HepG2 (cell line): ENCODE results near the gene RAB3D. TPM values are rescaled to one million over a fixed set of nuclear protein-coding genes. Genes with fewer than 3 reads are reported as not detected.

ENCODE experiments used
- ARNTL ChIP-seq: sonication (generic); formaldehyde crosslinking; IDR thresholded peaks from 2 replicates; pipeline ENCODE4 v1.4.0; 2020; ENCODE audit warnings: mild to moderate bottlenecking, missing genetic modification reagents
- BCL3 ChIP-seq: sonication (generic); formaldehyde crosslinking; IDR thresholded peaks from 2 replicates; pipeline ENCODE4 v1.5.1; 2020; ENCODE audit warnings: mild to moderate bottlenecking, missing genetic modification reagents, moderate library complexity
- DDIT3 ChIP-seq: sonication (generic); formaldehyde crosslinking; IDR thresholded peaks from 2 replicates; pipeline ENCODE4 v1.4.0; 2020; ENCODE audit warnings: mild to moderate bottlenecking, missing genetic modification reagents
- HNRNPK ChIP-seq: fragments of 200-400 bp; formaldehyde crosslinking; IDR thresholded peaks from 2 replicates; pipeline ENCODE4 v1.6.1; 2018; ENCODE audit warnings: low read length, low read depth, moderate library complexity, mild to moderate bottlenecking; ENCODE audit not compliant: poor library complexity, severe bottlenecking
- HNRNPUL1 ChIP-seq: fragments of 200-400 bp; formaldehyde crosslinking; IDR thresholded peaks from 2 replicates; pipeline ENCODE4 v1.6.1; 2017; ENCODE audit warnings: low read depth, mild to moderate bottlenecking, low read length, moderate library complexity
- IKZF4 ChIP-seq: sonication (generic); formaldehyde crosslinking; IDR thresholded peaks from 2 replicates; pipeline ENCODE4 v1.5.1; 2020; ENCODE audit warnings: borderline replicate concordance, mild to moderate bottlenecking, low read depth, missing genetic modification reagents; ENCODE audit errors: not compliant biosample characterization
- KLF11 ChIP-seq: IDR thresholded peaks from 2 replicates; pipeline ENCODE4 v1.6.1; 2016; ENCODE audit warnings: missing compliant biosample characterization
- KLF16 ChIP-seq, 2 experiments: sonication (generic) in 1 of 2; formaldehyde crosslinking in 1 of 2; IDR thresholded peaks; 2 replicates each; pipeline versions ENCODE4 v1.6.1 to v1.8.0; 2016 to 2023; ENCODE audit warnings: missing genetic modification reagents in 2 of 2, missing compliant biosample characterization in 1 of 2
- MXD4 ChIP-seq: IDR thresholded peaks from 2 replicates; pipeline ENCODE4 v1.6.1; 2016; ENCODE audit warnings: mild to moderate bottlenecking, missing biosample characterization, missing genetic modification reagents
- NFATC3 ChIP-seq: sonication (generic); formaldehyde crosslinking; IDR thresholded peaks from 2 replicates; pipeline ENCODE4 v1.5.1; 2020; ENCODE audit warnings: mild to moderate bottlenecking, missing genetic modification reagents
- SOX5 ChIP-seq: IDR thresholded peaks from 2 replicates; pipeline ENCODE4 v1.6.1; 2016; ENCODE audit warnings: borderline replicate concordance
- TEF ChIP-seq: sonication (generic); formaldehyde crosslinking; IDR thresholded peaks from 2 replicates; pipeline ENCODE4 v1.5.0; 2020; ENCODE audit warnings: missing genetic modification reagents
- YY1 ChIP-seq: IDR thresholded peaks from 2 replicates; pipeline ENCODE4 v1.6.1; 2011; ENCODE audit warnings: low read length, low read depth, moderate library complexity, mild to moderate bottlenecking; ENCODE audit not compliant: insufficient read depth, insufficient replicate concordance
- ZBTB4 ChIP-seq: sonication (generic); formaldehyde crosslinking; IDR thresholded peaks from 2 replicates; pipeline ENCODE4 v1.4.0; 2020; ENCODE audit warnings: missing genetic modification reagents, mild to moderate bottlenecking, borderline replicate concordance
- ZFY ChIP-seq: sonication (generic); formaldehyde crosslinking; IDR thresholded peaks from 2 replicates; pipeline ENCODE4 v1.4.0; 2020; ENCODE audit warnings: missing genetic modification reagents
- ZNF124 ChIP-seq: sonication (generic); formaldehyde crosslinking; IDR thresholded peaks from 2 replicates; pipeline ENCODE4 v1.4.0; 2020; ENCODE audit warnings: missing genetic modification reagents
- ZNF225 ChIP-seq: sonication (generic); formaldehyde crosslinking; IDR thresholded peaks from 2 replicates; pipeline ENCODE4 v1.4.0; 2020; ENCODE audit warnings: mild to moderate bottlenecking, missing genetic modification reagents
- ZNF230 ChIP-seq: sonication (generic); formaldehyde crosslinking; IDR thresholded peaks from 2 replicates; pipeline ENCODE4 v1.4.0; 2020; ENCODE audit warnings: mild to moderate bottlenecking, missing genetic modification reagents
- ZNF362 ChIP-seq: sonication (generic); formaldehyde crosslinking; IDR thresholded peaks from 2 replicates; pipeline ENCODE4 v1.4.0; 2020; ENCODE audit warnings: missing genetic modification reagents, mild to moderate bottlenecking, borderline replicate concordance
- ZNF530 ChIP-seq: sonication (generic); formaldehyde crosslinking; IDR thresholded peaks from 2 replicates; pipeline ENCODE4 v1.5.0; 2020; ENCODE audit warnings: low read depth, mild to moderate bottlenecking, missing genetic modification reagents
- ZNF816 ChIP-seq: sonication (generic); formaldehyde crosslinking; IDR thresholded peaks from 2 replicates; pipeline ENCODE4 v1.8.0; 2022; ENCODE audit warnings: missing genetic modification reagents, mild to moderate bottlenecking, borderline replicate concordance
- ZSCAN21 ChIP-seq: sonication (generic); formaldehyde crosslinking; IDR thresholded peaks from 2 replicates; pipeline ENCODE4 v1.8.0; 2022; ENCODE audit warnings: mild to moderate bottlenecking, missing genetic modification reagents, moderate library complexity, borderline replicate concordance
- ZSCAN31 ChIP-seq: sonication (generic); formaldehyde crosslinking; IDR thresholded peaks from 2 replicates; pipeline ENCODE4 v1.5.0; 2020; ENCODE audit warnings: low read depth, mild to moderate bottlenecking, missing genetic modification reagents
- polyA plus RNA-seq, 8 experiments: library from polyadenylated mRNA; depleted of rRNA in 3 of 8; stranded (reverse) in 7 of 8; unstranded in 1 of 8; fragments of >200 nt; fragmentation: Illumina TruSeq in 4 of 8; extraction: Trizol in 4 of 8; gene quantifications; 2 replicates each; pipeline versions ENCODE4 v1.2.1 to v1.2.3, GENCODE V29; 2011 to 2016; ENCODE audit warnings: low read depth in 4 of 8, missing spikeins in 1 of 8, mixed read lengths in 1 of 8; ENCODE audit not compliant: insufficient read depth in 1 of 8
- total RNA-seq, 5 experiments: library from RNA; depleted of rRNA; stranded (reverse); fragments of >200 nt; fragmentation: Illumina TruSeq; extraction: Trizol; gene quantifications; 2 replicates each; pipeline ENCODE4 v1.2.3, GENCODE V29; 2016; ENCODE audit warnings: low read depth in 1 of 5

RAB3D gene
- total and polyA plus RNA-seq, 2 of the 13 experiments (the other 11 are each of a cell fraction or from before 2014, with no cell fraction given), result 2.0 to 16.1 TPM

- no peak for TF ChIP-seq ZNF230 (CRISPR knock-in tag)
- no peak for TF ChIP-seq TEF (CRISPR knock-in tag)
- no peak for TF ChIP-seq ZNF225
- no peak for TF ChIP-seq ZSCAN31
- TF ChIP-seq ARNTL (CRISPR knock-in tag), result no peak
- TF ChIP-seq SOX5, result no peak
- peak; percentile 40 for TF ChIP-seq HNRNPK
- no peak for TF ChIP-seq ZNF362 (CRISPR knock-in tag)
- TF ChIP-seq KLF11, result no peak
- TF ChIP-seq ZFY, result peak; percentile 67
- TF ChIP-seq HNRNPUL1, result no peak
- TF ChIP-seq NFATC3 (CRISPR knock-in tag), result no peak
- no peak for TF ChIP-seq ZNF816
- no peak for TF ChIP-seq MXD4 (CRISPR knock-in tag)
- TF ChIP-seq KLF16 (CRISPR knock-in tag; IDR thresholded peaks at IDR 0.05), result no peak
- no peak for TF ChIP-seq ZNF530 (CRISPR knock-in tag)
- TF ChIP-seq ZSCAN21 (CRISPR knock-in tag), result no peak
- no peak for TF ChIP-seq ZBTB4 (CRISPR knock-in tag)
- TF ChIP-seq IKZF4 (CRISPR knock-in tag), result no peak
- TF ChIP-seq BCL3 (CRISPR knock-in tag), result no peak
- TF ChIP-seq ZNF124 (CRISPR knock-in tag), result no peak
- TF ChIP-seq YY1, result no peak
- TF ChIP-seq DDIT3 (CRISPR knock-in tag), result no peak
Measured at GRCh38 chr19:11355160-11356073, 16.0 kb upstream of the RAB3D start, which contains the start of gene PLPPR2 (continued).
